ENCODE measurements around the gene PLEKHH2.

PLEKHH2 gene

DNA sequence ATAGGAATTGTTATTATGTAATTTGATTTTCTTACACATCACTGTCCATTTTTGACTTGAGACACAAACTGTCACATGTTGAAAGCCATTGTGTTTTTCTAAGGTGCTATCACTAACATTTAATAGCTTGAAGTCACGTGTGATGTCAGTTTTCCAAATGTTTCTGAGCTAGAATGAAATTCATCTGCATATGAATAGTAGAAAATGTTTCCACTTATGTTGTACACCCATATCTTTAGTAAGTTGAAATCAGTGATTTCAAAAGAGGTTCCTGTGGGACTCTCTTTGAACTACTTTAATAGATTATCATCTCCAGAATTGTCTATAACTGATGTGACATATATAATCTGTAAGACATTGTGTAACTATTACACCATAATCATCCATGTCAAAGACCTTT, 173.8 kb downstream of the PLEKHH2 start:
- no peak for DNase-seq (ENCODE audit: low read depth in 2 of 2)

DNA sequence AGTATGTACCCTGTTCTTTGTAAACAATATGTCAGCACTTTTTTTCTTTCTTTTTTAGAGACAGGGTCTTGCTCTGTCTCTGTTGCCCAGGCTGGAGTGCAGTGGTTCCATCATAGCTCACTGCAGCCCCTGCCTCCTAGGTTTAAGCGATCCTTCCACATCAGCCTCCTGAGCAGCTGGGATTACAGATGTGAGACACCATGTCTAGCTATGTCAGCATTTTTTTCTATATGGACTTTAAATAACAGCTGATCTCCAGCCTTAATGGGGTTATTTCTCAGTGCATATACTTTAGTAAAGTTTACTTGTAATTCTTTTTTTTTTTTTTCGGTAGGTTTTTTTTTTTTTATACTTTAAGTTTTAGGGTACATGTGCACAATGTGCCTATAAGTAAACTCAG, 174.9 kb downstream of the PLEKHH2 start:
- DNase-seq (ENCODE audit: low read depth in 2 of 2): no peak

DNA sequence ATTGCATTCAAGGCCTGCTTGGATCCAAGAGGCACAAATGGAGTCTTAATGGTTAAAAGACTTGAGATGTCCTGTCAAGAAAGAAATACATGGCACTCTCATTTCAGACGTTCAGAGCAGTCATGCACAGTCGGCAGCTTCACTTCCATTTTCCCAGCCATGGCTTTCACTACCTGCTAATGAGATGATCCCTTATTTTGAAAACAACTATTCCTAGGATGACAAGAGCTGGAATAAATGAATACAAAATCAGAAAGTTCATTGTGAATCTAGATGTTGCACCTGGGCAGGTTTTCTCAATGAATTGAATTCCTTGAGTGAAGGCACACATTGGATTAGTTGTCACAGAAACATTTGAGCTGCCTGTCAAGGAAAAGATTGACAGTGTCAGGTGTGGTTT, 175.9 kb downstream of the PLEKHH2 start:
- DNase-seq (ENCODE audit: low read depth in 2 of 2): no peak

DNA sequence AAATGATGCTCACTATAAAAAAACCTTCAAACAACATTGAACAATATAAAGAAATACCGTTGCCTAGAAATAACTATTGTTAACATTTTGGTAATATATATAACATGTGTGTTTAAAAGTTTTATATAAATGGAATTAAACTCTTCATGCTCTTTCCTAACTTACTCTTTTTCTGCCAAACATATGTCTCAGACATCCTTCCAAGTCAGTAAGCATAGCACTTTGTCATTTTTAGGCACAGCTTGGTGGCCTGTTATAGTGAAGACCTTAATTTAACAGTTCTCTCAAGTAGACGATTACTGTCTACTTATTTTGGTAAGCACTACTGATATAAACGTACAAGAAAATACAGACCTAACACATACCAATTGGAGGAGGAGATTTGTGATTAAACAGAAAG, 177.7 kb downstream of the PLEKHH2 start:
- no peak for DNase-seq (ENCODE audit: low read depth in 2 of 2)

Data from stimulated activated CD4-positive, alpha-beta T cell treated with anti-CD3 and anti-CD28 coated beads, Interleukin-1b, Interleukin-23, amount 100 ng/mL, for 4 hours (primary cell).